Measurements from ENCODE around the gene CEP350.

DNA sequence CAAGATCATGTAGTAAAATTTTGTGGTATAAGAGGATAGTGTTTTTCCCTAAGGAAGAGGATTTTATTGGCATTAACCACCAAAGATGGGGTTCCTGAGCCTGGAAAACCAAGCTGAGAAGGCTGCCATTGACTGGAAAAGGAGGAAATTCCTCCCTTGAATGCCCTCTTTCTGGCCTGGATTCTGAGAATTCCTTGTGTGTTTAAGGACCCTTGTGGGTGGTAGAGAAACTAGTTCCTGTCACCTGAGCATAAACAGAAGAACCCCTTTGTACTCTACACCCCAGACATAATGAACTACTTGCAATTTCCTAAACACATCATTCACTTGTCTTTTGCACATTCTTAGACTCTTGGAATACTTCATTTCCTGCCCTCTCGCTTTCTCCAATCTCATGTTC, 33.1 kb upstream of the CEP350 start:
- TF ChIP-seq, protein P1, sequence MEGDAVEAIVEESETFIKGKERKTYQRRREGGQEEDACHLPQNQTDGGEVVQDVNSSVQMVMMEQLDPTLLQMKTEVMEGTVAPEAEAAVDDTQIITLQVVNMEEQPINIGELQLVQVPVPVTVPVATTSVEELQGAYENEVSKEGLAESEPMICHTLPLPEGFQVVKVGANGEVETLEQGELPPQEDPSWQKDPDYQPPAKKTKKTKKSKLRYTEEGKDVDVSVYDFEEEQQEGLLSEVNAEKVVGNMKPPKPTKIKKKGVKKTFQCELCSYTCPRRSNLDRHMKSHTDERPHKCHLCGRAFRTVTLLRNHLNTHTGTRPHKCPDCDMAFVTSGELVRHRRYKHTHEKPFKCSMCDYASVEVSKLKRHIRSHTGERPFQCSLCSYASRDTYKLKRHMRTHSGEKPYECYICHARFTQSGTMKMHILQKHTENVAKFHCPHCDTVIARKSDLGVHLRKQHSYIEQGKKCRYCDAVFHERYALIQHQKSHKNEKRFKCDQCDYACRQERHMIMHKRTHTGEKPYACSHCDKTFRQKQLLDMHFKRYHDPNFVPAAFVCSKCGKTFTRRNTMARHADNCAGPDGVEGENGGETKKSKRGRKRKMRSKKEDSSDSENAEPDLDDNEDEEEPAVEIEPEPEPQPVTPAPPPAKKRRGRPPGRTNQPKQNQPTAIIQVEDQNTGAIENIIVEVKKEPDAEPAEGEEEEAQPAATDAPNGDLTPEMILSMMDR (optimal IDR thresholded peaks at IDR 0.05 in 1 of 3, IDR thresholded peaks at IDR 0.05 in 1 of 3, conservative IDR thresholded peaks at IDR 0.05 in 1 of 3; ENCODE audit: extremely low read depth in 1 of 3, insufficient read depth in 2 of 3, low read length in 3 of 3): no peak
- no peak for TF ChIP-seq EZH2 (IDR thresholded peaks at IDR 0.05; ENCODE audit: low read length)

Measured in keratinocyte (primary cell).